GM12878 (cell line): Measurements from ENCODE around the gene WDR74. TPM values are rescaled to one million over a fixed set of nuclear protein-coding genes. Genes with fewer than 3 reads are reported as not detected.
A peak's percentile ranks its signal among the peaks of the same experiment; 100 is the strongest.

ENCODE experiments used
- ATAC-seq: fragments of 200-7000 bp; cut with Tn5 transposase; 3 replicates; pipeline ENCODE4 v1.9.1; 2020; ENCODE audit warnings: mild to moderate bottlenecking, moderate library complexity
- BruUV-seq: library from RNA; stranded (reverse); fragments of 400-500 nt; replicated peaks from 2 replicates; lab custom pipeline; 2021; lab: Mats Ljungman, UMichigan
- CTCF ChIA-PET: fragments of 300-600 bp; sonication (Branson Sonifier 250); formaldehyde crosslinking; extraction: SDS; loops from one replicate; lab custom pipeline; 2021; ENCODE audit warnings: inconsistent platforms; lab: Yijun Ruan, JAX
- POLR2A ChIA-PET: fragments of 350-600 bp; formaldehyde crosslinking; extraction: SDS; loops from one replicate; lab custom pipeline; 2021; ENCODE audit warnings: inconsistent platforms; lab: Charles Lee
- RAD21 ChIA-PET: fragments of 300-600 bp; sonication (Branson Sonifier 250); formaldehyde crosslinking; loops from one replicate; lab custom pipeline; 2023; ENCODE audit warnings: antibody characterized with exemption; ENCODE audit not compliant: unreplicated experiment; lab: Charles Lee
- SMC1A ChIA-PET: fragments of 300-600 bp; sonication (Branson Sonifier 250); formaldehyde crosslinking; loops from one replicate; lab custom pipeline; 2023; ENCODE audit not compliant: unreplicated experiment, uncharacterized antibody; lab: Charles Lee
- DNase-seq: peaks from one replicate; pipeline ENCODE4 v3.0.0-alpha.2; 2011; ENCODE audit warnings: low read depth, low spot score
- FAIRE-seq: peaks from 3 replicates; lab custom pipeline; 2011; peaks lifted over from hg19 to GRCh38; lab: Jason Lieb, UNC
- H2AFZ ChIP-seq: 2 replicates; pipeline ENCODE4 v1.6.0; 2011; ENCODE audit warnings: low read depth, low read length, control low read depth; ENCODE audit not compliant: control insufficient read depth
- H3K27ac ChIP-seq: 2 replicates; pipeline ENCODE4 v1.5.1; 2011; ENCODE audit warnings: control low read depth; ENCODE audit not compliant: control insufficient read depth, insufficient read depth
- H3K27me3 ChIP-seq, 2 experiments: replicated peaks in 1 of 2; 2 replicates each; pipeline versions ENCODE4 v1.6.0 to v1.6.1; 2011; ENCODE audit warnings: low read length in 1 of 2; ENCODE audit not compliant: control insufficient read depth in 2 of 2, insufficient read depth in 2 of 2
- H3K36me3 ChIP-seq, 2 experiments: 2 replicates each; pipeline ENCODE4 v1.5.1; 2011; ENCODE audit warnings: low read length in 1 of 2; ENCODE audit not compliant: control insufficient read depth in 2 of 2, insufficient read depth in 2 of 2
- H3K4me1 ChIP-seq: 2 replicates; pipeline ENCODE4 v1.6.1; 2011; ENCODE audit warnings: mild to moderate bottlenecking, low read length, moderate library complexity, mixed read lengths; ENCODE audit not compliant: control insufficient read depth, insufficient read depth
- H3K4me2 ChIP-seq: 2 replicates; pipeline ENCODE4 v1.6.0; 2011; ENCODE audit warnings: control low read depth; ENCODE audit not compliant: control insufficient read depth, insufficient read depth
- H3K4me3 ChIP-seq: fragments of 200-600 bp; sonication (generic); 2 replicates; pipeline ENCODE4 v1.5.1; 2016
- H3K79me2 ChIP-seq: 2 replicates; pipeline ENCODE4 v1.6.0; 2011; ENCODE audit warnings: low read length; ENCODE audit not compliant: control insufficient read depth, insufficient read depth
- H3K9ac ChIP-seq: 2 replicates; pipeline ENCODE4 v1.8.0; 2011; ENCODE audit warnings: low read length, control low read depth, mixed read lengths; ENCODE audit not compliant: control insufficient read depth, insufficient read depth
- H3K9me3 ChIP-seq: replicated peaks from 3 replicates; pipeline ENCODE4 v1.5.1; 2011; ENCODE audit warnings: mild to moderate bottlenecking, low read length; ENCODE audit not compliant: control insufficient read depth, insufficient read depth
- H4K20me1 ChIP-seq: 2 replicates; pipeline ENCODE4 v1.6.0; 2011; ENCODE audit not compliant: control insufficient read depth, insufficient read depth
- BACH1 ChIP-seq: fragments of 450-650 bp; IDR thresholded peaks from 2 replicates; pipeline ENCODE4 v1.6.1; 2017; ENCODE audit warnings: mild to moderate bottlenecking, borderline replicate concordance
- CBFB ChIP-seq: IDR thresholded peaks from 2 replicates; pipeline ENCODE4 v1.6.1; 2016; ENCODE audit warnings: antibody characterized with exemption, low read depth
- HDAC2 ChIP-seq: fragments of 200-600 bp; sonication (generic); IDR thresholded peaks from 2 replicates; pipeline ENCODE4 v1.6.1; 2017
- IKZF1 ChIP-seq: fragments of 450-650 bp; conservative IDR thresholded peaks from 2 replicates; pipeline ENCODE4 v1.6.1; 2017; ENCODE audit warnings: antibody characterized with exemption, mild to moderate bottlenecking
- IKZF2 ChIP-seq, 2 experiments: fragments of 450-650 bp; IDR thresholded peaks; 2 replicates each; pipeline ENCODE4 v1.6.1; 2017; ENCODE audit warnings: mild to moderate bottlenecking in 2 of 2, moderate library complexity in 2 of 2
- KAT2A ChIP-seq: conservative IDR thresholded peaks from 2 replicates; pipeline ENCODE4 v1.6.1; 2011; ENCODE audit warnings: low read depth, low read length; ENCODE audit not compliant: control insufficient read depth
- KLF5 ChIP-seq: fragments of 450-650 bp; IDR thresholded peaks from 2 replicates; pipeline ENCODE4 v1.6.1; 2014; ENCODE audit warnings: mild to moderate bottlenecking; ENCODE audit not compliant: partially characterized antibody
- MAX ChIP-seq: IDR thresholded peaks from 2 replicates; pipeline ENCODE4 v1.6.1; 2012; ENCODE audit warnings: low read depth, low read length, improper control_type of control experiment
- MYC ChIP-seq: IDR thresholded peaks from 2 replicates; pipeline ENCODE4 v1.6.1; 2011; ENCODE audit warnings: mild to moderate bottlenecking, low read length, moderate library complexity, inconsistent platforms; ENCODE audit not compliant: insufficient read depth, insufficient replicate concordance, insufficient read length, severe bottlenecking
- NR2C2 ChIP-seq: IDR thresholded peaks from 2 replicates; pipeline ENCODE4 v1.6.1; 2011; ENCODE audit warnings: borderline replicate concordance, low read depth; ENCODE audit not compliant: control insufficient read depth, insufficient read length
- PKNOX1 ChIP-seq: fragments of 450-650 bp; IDR thresholded peaks from 2 replicates; pipeline ENCODE4 v1.6.1; 2016; ENCODE audit warnings: mild to moderate bottlenecking
- ZNF217 ChIP-seq: fragments of 450-650 bp; IDR thresholded peaks from 2 replicates; pipeline ENCODE4 v1.6.1; 2017; ENCODE audit warnings: antibody characterized with exemption, mild to moderate bottlenecking
- WGBS: methylation state at CpG from one replicate; pipeline ENCODE4 v1.1.6; 2016; ENCODE audit warnings: low lambda C conversion rate; ENCODE audit not compliant: insufficient replicate concordance, insufficient coverage; ENCODE audit errors: missing lambda C conversion rate; 5-methylcytosine and 5-hydroxymethylcytosine counted together
- in situ Hi-C: fragments of 300-500 bp; cut with MboI; formaldehyde crosslinking; loops from 9 replicates; pipeline ENCODE4 v1.14.3; 2018; ENCODE audit warnings: mixed read lengths
- intact Hi-C: fragments of 100-400 bp; cut with micrococcal nuclease; formaldehyde crosslinking; loops from one replicate; pipeline ENCODE4 v1.14.2; 2022; ENCODE audit not compliant: unreplicated experiment
- polyA plus RNA-seq, 11 experiments: library from polyadenylated mRNA; depleted of rRNA in 4 of 11; unstranded in 6 of 11; stranded (reverse) in 5 of 11; fragments of >200 nt; fragmentation: Nextera tagmentation in 4 of 11; fragmentation: Illumina TruSeq in 1 of 11; extraction: Ambion mirVana in 4 of 11; extraction: Trizol in 1 of 11; gene quantifications; 1 replicate in 1 of 11; 2 replicates in 10 of 11; pipeline versions ENCODE4 v1.2.1 to v1.2.3, GENCODE V29; 2011 to 2016; ENCODE audit warnings: inconsistent platforms in 2 of 11, missing spikeins in 2 of 11, low read depth in 1 of 11
- total RNA-seq, 4 experiments: library from RNA; depleted of rRNA in 3 of 4; stranded (reverse); fragments of >200 nt in 3 of 4; fragmentation: Illumina TruSeq in 1 of 4; extraction: Trizol in 1 of 4; gene quantifications; 2 replicates each; pipeline versions ENCODE4 v1.2.1 to v1.2.3, GENCODE V29; 2013 to 2021
- TF ChIP-seq, protein P1 (sequence below): IDR thresholded peaks from 2 replicates; pipeline ENCODE4 v1.6.1; 2011; ENCODE audit warnings: mild to moderate bottlenecking, low read depth, low read length, moderate library complexity; ENCODE audit not compliant: insufficient replicate concordance
- TF ChIP-seq, protein P2 (sequence below): fragments of 150-350 bp; IDR thresholded peaks from 2 replicates; pipeline ENCODE4 v1.6.1; 2016; ENCODE audit warnings: low read depth, low read length

The WDR74 gene
- total and polyA plus RNA-seq, 10 of the 15 experiments (the other 5 are each of a cell fraction or from before 2014, with no cell fraction given) = 18.2 to 103 (median 60.7) TPM

- H2AFZ ChIP-seq = peak within 1 kb of the TSS; percentile 71; the same call in 1 of the 2 replicates
- H3K79me2 ChIP-seq = peaks cover 37% of the 10 kb centered on the region
- in situ Hi-C loops (no loop called here), intact Hi-C loops (no loop called here)
- peaks cover 14 to 27% of the 10 kb centered on the region in 2 experiments for H3K36me3 ChIP-seq
- WGBS = under 1% methylated on average over 52 of the region's 58 CpGs
- ChIA-PET SMC1A (interaction anchor here (0.8 to 1.0 kb wide), 2 partner anchors 40 to 66 kb away, joined by 3 to 4 read pairs; no protein-coding TSS in a partner anchor), CTCF (interaction anchor here (0.9 to 6.6 kb wide), 7 partner anchors 8 to 90 kb away, joined by 3 to 68 read pairs (median 4); partner anchors contain the start of gene SLC3A2), RAD21 (interaction anchor here (0.6 to 1.3 kb wide), 4 partner anchors 17 to 169 kb away, joined by 3 read pairs; partner anchors contain the start of gene STX5), POLR2A (interaction anchor here (0.6 to 6.0 kb wide), 10 partner anchors 12 to 230 kb away, joined by 3 to 44 read pairs (median 4); partner anchors contain the start of genes NXF1, POLR2G, STX5 and TEX54)
- H3K4me2 ChIP-seq = peak within 1 kb of the TSS; percentile 88
- H3K27ac ChIP-seq = peak within 1 kb of the TSS; percentile 63
- peak within 1 kb of the TSS; percentile 76 for H3K9ac ChIP-seq
- no peak for DNase-seq
- H3K9me3 ChIP-seq = no peaks in the 10 kb centered on the region
- H4K20me1 ChIP-seq = no peaks in the 10 kb centered on the region
- peak within 1 kb of the TSS; percentile 84 for H3K4me3 ChIP-seq
- FAIRE-seq = peak; percentile 27
- peak; percentile 90 for ATAC-seq
- H3K4me1 ChIP-seq = peaks cover 11% of the 10 kb centered on the region
- no TSS peak for BruUV-seq
- no peaks in the 10 kb centered on the region for H3K27me3 ChIP-seq
- TF ChIP-seq PKNOX1 = 0 out of 2 replicates have a peak, but pooled peaks have one; percentile 34
- TF ChIP-seq BACH1 = peak; percentile 89
- no peak for TF ChIP-seq HDAC2
- peak; percentile 42 for TF ChIP-seq IKZF1
- TF ChIP-seq KLF5 = peak; percentile 28
- TF ChIP-seq IKZF2 (IDR thresholded peaks at IDR 0.05) = no peak
- TF ChIP-seq, protein P1, sequence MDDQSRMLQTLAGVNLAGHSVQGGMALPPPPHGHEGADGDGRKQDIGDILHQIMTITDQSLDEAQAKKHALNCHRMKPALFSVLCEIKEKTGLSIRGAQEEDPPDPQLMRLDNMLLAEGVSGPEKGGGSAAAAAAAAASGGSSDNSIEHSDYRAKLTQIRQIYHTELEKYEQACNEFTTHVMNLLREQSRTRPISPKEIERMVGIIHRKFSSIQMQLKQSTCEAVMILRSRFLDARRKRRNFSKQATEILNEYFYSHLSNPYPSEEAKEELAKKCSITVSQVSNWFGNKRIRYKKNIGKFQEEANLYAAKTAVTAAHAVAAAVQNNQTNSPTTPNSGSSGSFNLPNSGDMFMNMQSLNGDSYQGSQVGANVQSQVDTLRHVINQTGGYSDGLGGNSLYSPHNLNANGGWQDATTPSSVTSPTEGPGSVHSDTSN = peak; percentile 13
- TF ChIP-seq ZNF217 = no peak
- peak; percentile 19 for TF ChIP-seq MYC
- TF ChIP-seq NR2C2 = no peak
- no peak for TF ChIP-seq KAT2A
- no peak for TF ChIP-seq MAX
- TF ChIP-seq, protein P2, sequence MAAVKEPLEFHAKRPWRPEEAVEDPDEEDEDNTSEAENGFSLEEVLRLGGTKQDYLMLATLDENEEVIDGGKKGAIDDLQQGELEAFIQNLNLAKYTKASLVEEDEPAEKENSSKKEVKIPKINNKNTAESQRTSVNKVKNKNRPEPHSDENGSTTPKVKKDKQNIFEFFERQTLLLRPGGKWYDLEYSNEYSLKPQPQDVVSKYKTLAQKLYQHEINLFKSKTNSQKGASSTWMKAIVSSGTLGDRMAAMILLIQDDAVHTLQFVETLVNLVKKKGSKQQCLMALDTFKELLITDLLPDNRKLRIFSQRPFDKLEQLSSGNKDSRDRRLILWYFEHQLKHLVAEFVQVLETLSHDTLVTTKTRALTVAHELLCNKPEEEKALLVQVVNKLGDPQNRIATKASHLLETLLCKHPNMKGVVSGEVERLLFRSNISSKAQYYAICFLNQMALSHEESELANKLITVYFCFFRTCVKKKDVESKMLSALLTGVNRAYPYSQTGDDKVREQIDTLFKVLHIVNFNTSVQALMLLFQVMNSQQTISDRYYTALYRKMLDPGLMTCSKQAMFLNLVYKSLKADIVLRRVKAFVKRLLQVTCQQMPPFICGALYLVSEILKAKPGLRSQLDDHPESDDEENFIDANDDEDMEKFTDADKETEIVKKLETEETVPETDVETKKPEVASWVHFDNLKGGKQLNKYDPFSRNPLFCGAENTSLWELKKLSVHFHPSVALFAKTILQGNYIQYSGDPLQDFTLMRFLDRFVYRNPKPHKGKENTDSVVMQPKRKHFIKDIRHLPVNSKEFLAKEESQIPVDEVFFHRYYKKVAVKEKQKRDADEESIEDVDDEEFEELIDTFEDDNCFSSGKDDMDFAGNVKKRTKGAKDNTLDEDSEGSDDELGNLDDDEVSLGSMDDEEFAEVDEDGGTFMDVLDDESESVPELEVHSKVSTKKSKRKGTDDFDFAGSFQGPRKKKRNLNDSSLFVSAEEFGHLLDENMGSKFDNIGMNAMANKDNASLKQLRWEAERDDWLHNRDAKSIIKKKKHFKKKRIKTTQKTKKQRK = no peak
- 0 out of 2 replicates have a peak, but pooled peaks have one; percentile 49 for TF ChIP-seq CBFB
Observed at GRCh38 chr11:62791501-62792201, 47.7 kb downstream of the WDR74 start, which contains the start of gene TMEM223. Gene TMEM223 (minus strand): TSS chr11:62792006. CDS start chr11:62791994, 12 bp downstream.
